C4-2B (cell line): ENCODE results near the gene MAPRE2.

Experiments used
- H3K27ac ChIP-seq: fragments of 450-650 bp; 2 replicates; pipeline ENCODE4 v1.5.1; 2017
- ZFX ChIP-seq: fragments of 450-650 bp; IDR thresholded peaks from 2 replicates; pipeline ENCODE4 v1.6.1; 2017
- TF ChIP-seq, protein P1 (sequence below): fragments of 450-650 bp; conservative IDR thresholded peaks from 2 replicates; pipeline ENCODE4 v1.5.1; 2017; ENCODE audit warnings: mild to moderate bottlenecking

The MAPRE2 gene

GRCh38 chr18:35051641-35052377, 10.6 kb downstream of the MAPRE2 start:
- H3K27ac ChIP-seq, result no peak overlapping the region

DNA sequence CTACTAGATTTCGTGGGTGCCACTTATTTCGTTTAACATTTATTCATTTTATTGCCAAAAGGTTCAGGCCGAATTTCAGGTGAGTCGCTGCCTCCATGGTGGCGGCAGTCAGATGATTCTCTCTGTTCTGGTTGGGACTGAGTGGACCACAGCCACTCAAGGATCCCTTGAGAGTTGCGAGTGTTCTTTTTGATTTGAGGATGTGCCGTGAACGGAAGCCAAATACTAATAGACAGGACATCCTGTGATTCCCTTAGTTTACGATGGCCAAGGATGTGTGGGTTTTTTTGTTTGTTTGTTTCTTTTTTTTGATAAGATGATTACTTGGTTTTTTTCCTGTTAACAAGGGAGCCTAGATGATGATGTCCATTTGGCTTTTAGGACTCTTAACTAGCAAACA, 13.2 kb downstream of the MAPRE2 start:
- TF ChIP-seq, protein P1, sequence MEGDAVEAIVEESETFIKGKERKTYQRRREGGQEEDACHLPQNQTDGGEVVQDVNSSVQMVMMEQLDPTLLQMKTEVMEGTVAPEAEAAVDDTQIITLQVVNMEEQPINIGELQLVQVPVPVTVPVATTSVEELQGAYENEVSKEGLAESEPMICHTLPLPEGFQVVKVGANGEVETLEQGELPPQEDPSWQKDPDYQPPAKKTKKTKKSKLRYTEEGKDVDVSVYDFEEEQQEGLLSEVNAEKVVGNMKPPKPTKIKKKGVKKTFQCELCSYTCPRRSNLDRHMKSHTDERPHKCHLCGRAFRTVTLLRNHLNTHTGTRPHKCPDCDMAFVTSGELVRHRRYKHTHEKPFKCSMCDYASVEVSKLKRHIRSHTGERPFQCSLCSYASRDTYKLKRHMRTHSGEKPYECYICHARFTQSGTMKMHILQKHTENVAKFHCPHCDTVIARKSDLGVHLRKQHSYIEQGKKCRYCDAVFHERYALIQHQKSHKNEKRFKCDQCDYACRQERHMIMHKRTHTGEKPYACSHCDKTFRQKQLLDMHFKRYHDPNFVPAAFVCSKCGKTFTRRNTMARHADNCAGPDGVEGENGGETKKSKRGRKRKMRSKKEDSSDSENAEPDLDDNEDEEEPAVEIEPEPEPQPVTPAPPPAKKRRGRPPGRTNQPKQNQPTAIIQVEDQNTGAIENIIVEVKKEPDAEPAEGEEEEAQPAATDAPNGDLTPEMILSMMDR, result no peak
- TF ChIP-seq ZFX, result no peak
- no peak overlapping the region for H3K27ac ChIP-seq

More at GRCh38 chr18:35051641-35052377, 10.6 kb downstream of the MAPRE2 start:
- no peak for TF ChIP-seq ZFX

DNA sequence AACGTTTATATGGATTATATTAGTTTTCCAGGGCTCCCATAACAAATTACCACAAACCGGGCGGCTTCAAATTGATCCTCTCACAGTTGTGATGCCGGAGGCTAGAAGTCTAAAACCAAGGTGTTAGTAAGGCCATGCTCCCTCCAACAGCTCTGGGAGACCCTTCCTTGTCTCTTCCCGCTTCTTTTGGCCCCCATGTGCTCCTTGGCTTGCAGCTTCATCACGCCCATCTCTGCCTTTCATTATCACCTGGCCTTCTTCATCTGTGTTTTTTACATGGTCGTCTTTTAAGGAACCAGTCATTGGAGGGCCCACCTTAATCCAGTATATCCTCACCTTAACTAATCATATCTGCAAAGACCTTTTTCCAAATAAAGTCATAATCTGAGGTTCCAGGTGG, 13.9 kb downstream of the MAPRE2 start:
- no peak for TF ChIP-seq ZFX
- TF ChIP-seq, protein P1, result no peak

GRCh38 chr18:35055726-35056125, 14.5 kb downstream of the MAPRE2 start:
- no peak for TF ChIP-seq ZFX
- TF ChIP-seq, protein P1, result no peak
- no peak overlapping the region for H3K27ac ChIP-seq

More for the DNA sequence above, 13.9 kb downstream of the MAPRE2 start:
- no peak overlapping the region for H3K27ac ChIP-seq

DNA sequence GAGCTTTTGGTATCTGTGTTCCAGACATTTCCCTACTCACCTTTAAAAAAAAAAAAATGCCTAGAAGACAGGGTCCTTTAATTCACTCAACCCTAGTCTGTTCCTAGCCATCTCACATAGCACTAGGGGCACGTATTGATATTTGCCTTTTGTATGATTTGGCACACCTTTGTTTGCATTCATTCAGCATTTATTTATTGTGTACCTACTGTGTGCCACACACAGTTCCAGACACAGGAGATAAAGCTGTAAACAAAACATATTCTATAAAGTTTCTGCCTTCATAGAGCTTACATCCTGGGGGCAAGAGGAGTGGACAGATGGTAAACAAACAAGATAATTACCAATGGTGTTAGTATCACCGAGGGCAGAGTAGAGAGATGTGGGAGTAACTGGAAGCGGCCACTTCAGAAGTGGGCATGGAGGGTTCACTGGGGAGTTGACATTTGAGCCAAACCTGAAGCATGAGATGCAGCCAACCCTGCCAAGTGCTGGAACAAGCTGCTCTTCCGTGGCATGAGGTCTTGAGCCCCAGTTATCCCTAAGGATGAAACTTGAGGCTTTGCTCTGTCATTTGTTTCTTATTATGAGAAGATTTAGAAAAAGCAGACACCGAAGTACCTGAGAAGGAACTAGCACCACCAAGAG, 18.2 kb downstream of the MAPRE2 start:
- TF ChIP-seq, protein P1, result no peak
- no peak for TF ChIP-seq ZFX

DNA sequence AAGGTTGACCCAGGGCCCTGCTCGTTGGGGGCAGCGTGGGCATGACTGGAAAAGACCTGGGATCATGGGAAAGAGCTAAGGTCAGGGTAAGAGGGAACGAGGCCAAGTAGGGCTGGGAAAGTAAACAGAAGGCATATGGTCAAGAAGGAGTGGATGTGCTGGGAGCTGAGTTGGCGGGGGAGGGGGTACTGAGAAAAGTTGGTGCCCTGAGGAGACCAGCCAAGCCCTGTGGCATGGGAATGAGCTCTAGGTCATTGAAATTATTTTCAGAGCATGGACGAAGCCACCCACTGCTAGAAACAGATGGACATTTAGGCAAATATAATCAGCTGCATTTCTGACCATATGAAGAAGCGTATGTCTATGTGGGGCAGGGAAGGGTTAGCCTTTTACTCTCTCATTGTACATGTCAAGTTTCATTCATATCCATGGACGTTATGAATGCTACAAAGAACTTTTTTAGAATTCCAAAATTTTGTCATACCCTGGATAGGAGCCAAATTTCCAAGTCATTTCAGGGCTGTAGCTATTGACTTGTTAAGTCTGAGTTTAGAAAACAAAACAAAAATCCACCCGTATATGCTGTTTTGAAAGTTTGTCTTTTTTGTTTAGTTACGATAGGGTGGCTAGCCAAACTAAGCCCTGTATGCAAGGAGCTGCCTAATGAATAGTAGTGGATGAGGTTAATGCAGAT, 19.1 kb downstream of the MAPRE2 start:
- no peak overlapping the region for H3K27ac ChIP-seq
- TF ChIP-seq ZFX, result no peak
- TF ChIP-seq, protein P1, result no peak

More for the DNA sequence above, 18.2 kb downstream of the MAPRE2 start:
- H3K27ac ChIP-seq, result no peak overlapping the region

DNA sequence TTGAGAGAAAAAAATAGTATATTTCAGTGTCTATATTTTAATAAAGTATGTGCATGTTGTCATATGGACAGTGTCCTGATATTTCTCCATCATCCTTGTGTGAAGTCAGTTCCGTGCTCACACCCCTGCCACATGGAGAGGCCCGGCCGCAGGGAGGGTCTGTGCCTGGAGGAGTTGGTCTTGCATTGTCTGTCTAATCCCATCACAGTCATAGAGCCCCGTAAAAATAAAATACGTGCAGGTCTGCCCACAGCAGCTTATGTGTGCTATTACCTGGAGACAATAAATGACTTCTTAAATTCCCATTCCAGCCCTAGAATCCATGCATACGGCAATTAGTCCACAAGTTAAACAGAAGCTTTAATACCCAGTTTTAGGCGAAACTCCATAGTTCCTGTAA, 20.1 kb downstream of the MAPRE2 start:
- TF ChIP-seq ZFX, result no peak
- TF ChIP-seq, protein P1, result no peak
- no peak overlapping the region for H3K27ac ChIP-seq
